Glutamatergic neuron (in vitro differentiated cells): ENCODE measurements around the gene RPL41. TPM values are rescaled to one million over a fixed set of nuclear protein-coding genes. Genes with fewer than 3 reads are reported as not detected.
A peak's percentile ranks its signal among the peaks of the same experiment; 100 is the strongest.

Experiments
- DNase-seq: peaks from one replicate; pipeline ENCODE4 v3.0.0; 2022
- H3K27ac Mint-ChIP-seq: one replicate; pipeline ENCODE4 v1.8.0; 2020; ENCODE audit warnings: mild to moderate bottlenecking, mixed read lengths, inconsistent platforms; ENCODE audit not compliant: unreplicated experiment
- H3K27me3 Mint-ChIP-seq: one replicate; pipeline ENCODE4 v1.8.0; 2020; ENCODE audit warnings: mild to moderate bottlenecking, moderate library complexity, mixed read lengths, inconsistent platforms; ENCODE audit not compliant: unreplicated experiment
- H3K36me3 Mint-ChIP-seq: one replicate; pipeline ENCODE4 v1.8.0; 2020; ENCODE audit warnings: mild to moderate bottlenecking, mixed read lengths, inconsistent platforms; ENCODE audit not compliant: unreplicated experiment
- H3K4me1 Mint-ChIP-seq: one replicate; pipeline ENCODE4 v1.8.0; 2020; ENCODE audit warnings: mild to moderate bottlenecking, low read depth, mixed read lengths, inconsistent platforms; ENCODE audit not compliant: unreplicated experiment
- H3K4me3 Mint-ChIP-seq: one replicate; pipeline ENCODE4 v1.8.0; 2020; ENCODE audit warnings: mild to moderate bottlenecking, mixed read lengths, inconsistent platforms; ENCODE audit not compliant: unreplicated experiment
- H3K9me3 Mint-ChIP-seq: one replicate; pipeline ENCODE4 v1.8.0; 2020; ENCODE audit warnings: mild to moderate bottlenecking, moderate library complexity, mixed read lengths, inconsistent platforms; ENCODE audit not compliant: unreplicated experiment
- CTCF ChIP-seq: fragments of 200-600 bp; sonication (generic); IDR thresholded peaks from one replicate; pipeline ENCODE4 v1.5.0; 2021; ENCODE audit not compliant: partially characterized antibody, unreplicated experiment
- total RNA-seq: library from RNA; stranded (reverse); fragmentation: NEBNext Ultra II Directional; extraction: Animal tissue kit (Norgen Biotek cat#: 25700); gene quantifications from one replicate; pipeline ENCODE4 v1.2.1, GENCODE V29; 2021; ENCODE audit not compliant: unreplicated experiment

The RPL41 gene
- total RNA-seq, 1 donor from 2014 or later = 1,433 TPM

GRCh38 chr12:56078931-56079722 is 37.3 kb upstream of the RPL41 start:
- peak; percentile 88 for DNase-seq
- Mint-ChIP-seq H3K36me3 (no peaks in the 10 kb centered on the region), H3K4me3 (peak overlapping the region; percentile 87), H3K9me3 (peaks cover 9% of the 10 kb centered on the region), H3K27me3 (peaks cover 6% of the 10 kb centered on the region), H3K4me1 (no peaks in the 10 kb centered on the region), H3K27ac (peak overlapping the region; percentile 43)
- TF ChIP-seq CTCF = peak; percentile 69

GRCh38 chr12:56079723-56080555 is 36.5 kb upstream of the RPL41 start, which contains the start of gene ERBB3:
ERBB3 (plus strand) TSS chr12:56080165; CDS start chr12:56080301, 136 bp downstream.
- no peaks in the 10 kb centered on the region for H3K4me1 Mint-ChIP-seq
- H3K27ac Mint-ChIP-seq = no peak within 1 kb of the TSS
- peaks cover 4% of the 10 kb centered on the region for H3K27me3 Mint-ChIP-seq
- H3K9me3 Mint-ChIP-seq = peaks cover 10% of the 10 kb centered on the region
- H3K4me3 Mint-ChIP-seq = peak within 1 kb of the TSS; percentile 87
- no peaks in the 10 kb centered on the region for H3K36me3 Mint-ChIP-seq
- DNase-seq = peak; percentile 62
- TF ChIP-seq CTCF = no peak

- DNase-seq = no peak
- Mint-ChIP-seq H3K4me3 (peak overlapping the region; percentile 83), H3K36me3 (no peaks in the 10 kb centered on the region), H3K9me3 (peaks cover 11% of the 10 kb centered on the region), H3K27me3 (peaks cover 4% of the 10 kb centered on the region), H3K27ac (no peak overlapping the region), H3K4me1 (no peaks in the 10 kb centered on the region)
- no peak for TF ChIP-seq CTCF
Measured at GRCh38 chr12:56080556-56081138, 35.8 kb upstream of the RPL41 start.

- H3K27ac Mint-ChIP-seq = no peak overlapping the region
- peaks cover 4% of the 10 kb centered on the region for H3K27me3 Mint-ChIP-seq
- no peak for TF ChIP-seq CTCF
- DNase-seq = peak; percentile 19
- no peaks in the 10 kb centered on the region for H3K36me3 Mint-ChIP-seq
- peaks cover 11% of the 10 kb centered on the region for H3K9me3 Mint-ChIP-seq
- no peaks in the 10 kb centered on the region for H3K4me1 Mint-ChIP-seq
- H3K4me3 Mint-ChIP-seq = peak overlapping the region; percentile 83
Measured at GRCh38 chr12:56081393-56082347, 34.8 kb upstream of the RPL41 start.
